Prostate gland (tissue), 2 donors: ENCODE results near the gene PDS5B. TPM values are rescaled to one million over a fixed set of nuclear protein-coding genes. Genes with fewer than 3 reads are reported as not detected.

Experiments
- DNase-seq: peaks from one replicate; pipeline ENCODE4 v3.0.0-alpha.2; 2019; ENCODE audit warnings: low spot score
- H3K27ac ChIP-seq, 2 donors: fragments of 200-600 bp; sonication (generic); 2 replicates each; pipeline ENCODE4 v1.5.1; 2017 to 2019
- H3K27me3 ChIP-seq: fragments of 200-600 bp; sonication (generic); replicated peaks from 2 replicates; pipeline ENCODE4 v1.5.1; 2019; ENCODE audit not compliant: insufficient read depth
- H3K36me3 ChIP-seq, 2 donors: fragments of 200-600 bp; sonication (generic); 1 replicate in 1 of 2; 2 replicates in 1 of 2; pipeline versions ENCODE4 v1.5.1 to v1.8.1; 2017 to 2019
- H3K4me1 ChIP-seq: fragments of 200-600 bp; sonication (generic); replicated peaks from 2 replicates; pipeline ENCODE4 v1.5.1; 2019
- H3K4me3 ChIP-seq, 2 donors: fragments of 200-600 bp; sonication (generic); 2 replicates each; pipeline ENCODE4 v1.5.1; 2017 to 2019
- H3K9me3 ChIP-seq: fragments of 200-600 bp; sonication (generic); 2 replicates; pipeline ENCODE4 v1.5.1; 2017
- POLR2A ChIP-seq: fragments of 450-650 bp; IDR thresholded peaks from one replicate; pipeline ENCODE4 v1.6.1; 2016; ENCODE audit warnings: antibody characterized with exemption, mild to moderate bottlenecking
- POLR2AphosphoS5 ChIP-seq: sonication (generic); formaldehyde crosslinking; IDR thresholded peaks from one replicate; pipeline ENCODE4 v1.6.1; 2017; ENCODE audit warnings: antibody characterized with exemption
- WGBS: methylation state at CpG from one replicate; pipeline ENCODE4 v1.1.5; 2018; 5-methylcytosine and 5-hydroxymethylcytosine counted together
- intact Hi-C: fragments of 100-400 bp; cut with DNase I; formaldehyde crosslinking; loops from one replicate; pipeline ENCODE4 v1.14.2; 2022
- total RNA-seq, 2 donors: library from RNA; depleted of rRNA; stranded (reverse); fragments of >200 nt; gene quantifications; one replicate each; pipeline ENCODE4 v1.1.0, GENCODE V29; 2016
- TF ChIP-seq, protein P1 (sequence below), 4 experiments: fragments of 200-600 bp in 2 of 4; fragments of 450-650 bp in 2 of 4; sonication (generic) in 2 of 4; IDR thresholded peaks; 1 replicate in 3 of 4; 2 replicates in 1 of 4; pipeline ENCODE4 v1.5.1; 2016 to 2019; ENCODE audit warnings: antibody characterized with exemption in 4 of 4, mild to moderate bottlenecking in 2 of 4, moderate library complexity in 2 of 4

PDS5B gene
- total RNA-seq, 2 donors from 2014 or later: 37.0 to 63.3 TPM

DNA sequence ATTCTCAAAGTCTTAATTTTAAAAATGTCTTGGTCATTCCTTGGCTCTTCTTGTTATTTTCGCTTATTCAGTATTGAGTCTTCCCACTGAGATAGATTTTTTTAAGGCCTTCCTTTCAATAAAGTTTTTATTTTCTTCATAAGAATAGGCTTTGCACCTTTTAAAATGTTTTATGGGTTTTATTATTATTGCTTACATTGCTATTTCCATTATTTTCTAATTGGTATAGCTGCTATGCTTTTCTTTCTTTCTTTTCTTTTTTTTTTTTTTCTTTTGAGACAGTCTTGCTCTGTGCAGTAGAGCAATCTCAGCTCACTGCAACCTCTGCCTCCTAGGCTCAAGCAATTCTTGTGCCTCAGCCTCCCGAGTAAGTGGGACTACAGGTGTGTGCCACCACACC, 195.7 kb downstream of the PDS5B start:
- Histone ChIP-seq H3K9me3 (no peaks in the 10 kb centered on the region), H3K27me3 (no peaks in the 10 kb centered on the region), H3K27ac (no peak overlapping the region), H3K36me3 (no peaks in the 10 kb centered on the region), H3K4me3 (no peak overlapping the region), H3K4me1 (no peaks in the 10 kb centered on the region)
- no peak for DNase-seq
- 95% methylated on average over 2 of the region's 2 CpGs for WGBS
- intact Hi-C loops: no loop called here
- TF ChIP-seq POLR2A (no peak), POLR2AphosphoS5 (no peak)
- TF ChIP-seq, protein P1, sequence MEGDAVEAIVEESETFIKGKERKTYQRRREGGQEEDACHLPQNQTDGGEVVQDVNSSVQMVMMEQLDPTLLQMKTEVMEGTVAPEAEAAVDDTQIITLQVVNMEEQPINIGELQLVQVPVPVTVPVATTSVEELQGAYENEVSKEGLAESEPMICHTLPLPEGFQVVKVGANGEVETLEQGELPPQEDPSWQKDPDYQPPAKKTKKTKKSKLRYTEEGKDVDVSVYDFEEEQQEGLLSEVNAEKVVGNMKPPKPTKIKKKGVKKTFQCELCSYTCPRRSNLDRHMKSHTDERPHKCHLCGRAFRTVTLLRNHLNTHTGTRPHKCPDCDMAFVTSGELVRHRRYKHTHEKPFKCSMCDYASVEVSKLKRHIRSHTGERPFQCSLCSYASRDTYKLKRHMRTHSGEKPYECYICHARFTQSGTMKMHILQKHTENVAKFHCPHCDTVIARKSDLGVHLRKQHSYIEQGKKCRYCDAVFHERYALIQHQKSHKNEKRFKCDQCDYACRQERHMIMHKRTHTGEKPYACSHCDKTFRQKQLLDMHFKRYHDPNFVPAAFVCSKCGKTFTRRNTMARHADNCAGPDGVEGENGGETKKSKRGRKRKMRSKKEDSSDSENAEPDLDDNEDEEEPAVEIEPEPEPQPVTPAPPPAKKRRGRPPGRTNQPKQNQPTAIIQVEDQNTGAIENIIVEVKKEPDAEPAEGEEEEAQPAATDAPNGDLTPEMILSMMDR (IDR thresholded peaks at IDR 0.05): no peak

DNA sequence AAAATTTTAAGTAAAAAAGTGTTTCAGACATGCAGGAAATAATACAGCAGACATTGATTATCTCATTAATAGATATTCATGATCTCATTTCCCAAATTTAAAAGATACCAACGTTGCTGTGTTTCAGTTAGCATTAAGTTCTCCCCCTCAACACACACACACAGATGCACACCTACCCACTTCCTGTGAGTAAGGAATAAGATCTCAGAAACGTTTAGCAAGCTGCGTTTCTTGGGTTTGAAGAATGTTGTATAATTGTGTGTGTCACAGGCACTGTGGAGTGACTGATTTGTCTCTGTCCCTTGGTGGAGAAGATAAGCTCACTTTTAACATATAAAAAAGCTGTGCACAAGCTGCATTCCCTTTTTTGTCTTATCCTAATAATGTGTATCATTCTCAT, 196.8 kb downstream of the PDS5B start:
- H3K4me1 ChIP-seq: no peaks in the 10 kb centered on the region
- intact Hi-C loops: no loop called here
- H3K9me3 ChIP-seq: no peaks in the 10 kb centered on the region
- H3K27me3 ChIP-seq: no peaks in the 10 kb centered on the region
- H3K27ac ChIP-seq: no peak overlapping the region
- no peak for DNase-seq
- H3K36me3 ChIP-seq: no peaks in the 10 kb centered on the region
- no peak for TF ChIP-seq POLR2A
- TF ChIP-seq, protein P1 (IDR thresholded peaks at IDR 0.05): no peak
- TF ChIP-seq POLR2AphosphoS5: no peak
- WGBS: 51% methylated on average over 3 of the region's 3 CpGs
- H3K4me3 ChIP-seq: no peak overlapping the region

DNA sequence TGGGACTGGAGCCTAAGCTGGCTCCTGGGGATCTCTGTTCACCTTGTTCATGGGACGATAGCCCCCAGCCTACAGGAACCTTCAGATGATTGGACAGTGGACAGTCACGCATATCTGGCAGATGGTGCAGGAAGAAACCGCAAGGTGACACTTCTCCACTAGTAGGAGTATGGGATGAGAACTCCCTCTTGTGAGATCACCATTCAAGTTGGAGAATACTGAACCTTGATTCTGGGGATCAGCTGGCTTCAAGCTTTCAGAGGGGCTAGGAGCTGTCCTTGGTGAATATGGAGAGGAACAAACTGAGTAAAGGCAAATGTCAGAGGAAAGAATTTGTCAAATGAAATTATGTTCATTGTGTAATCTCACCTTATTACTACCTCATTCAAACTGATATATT, 204.5 kb downstream of the PDS5B start:
- DNase-seq: no peak
- intact Hi-C loops: no loop called here
- Histone ChIP-seq H3K27ac (no peak overlapping the region), H3K27me3 (no peaks in the 10 kb centered on the region), H3K9me3 (no peaks in the 10 kb centered on the region), H3K4me1 (no peaks in the 10 kb centered on the region), H3K36me3 (no peaks in the 10 kb centered on the region), H3K4me3 (no peak overlapping the region)
- WGBS: 96% methylated on average over 3 of the region's 3 CpGs
- TF ChIP-seq POLR2AphosphoS5: no peak
- TF ChIP-seq POLR2A: no peak
- TF ChIP-seq, protein P1 (IDR thresholded peaks at IDR 0.05): no peak

DNA sequence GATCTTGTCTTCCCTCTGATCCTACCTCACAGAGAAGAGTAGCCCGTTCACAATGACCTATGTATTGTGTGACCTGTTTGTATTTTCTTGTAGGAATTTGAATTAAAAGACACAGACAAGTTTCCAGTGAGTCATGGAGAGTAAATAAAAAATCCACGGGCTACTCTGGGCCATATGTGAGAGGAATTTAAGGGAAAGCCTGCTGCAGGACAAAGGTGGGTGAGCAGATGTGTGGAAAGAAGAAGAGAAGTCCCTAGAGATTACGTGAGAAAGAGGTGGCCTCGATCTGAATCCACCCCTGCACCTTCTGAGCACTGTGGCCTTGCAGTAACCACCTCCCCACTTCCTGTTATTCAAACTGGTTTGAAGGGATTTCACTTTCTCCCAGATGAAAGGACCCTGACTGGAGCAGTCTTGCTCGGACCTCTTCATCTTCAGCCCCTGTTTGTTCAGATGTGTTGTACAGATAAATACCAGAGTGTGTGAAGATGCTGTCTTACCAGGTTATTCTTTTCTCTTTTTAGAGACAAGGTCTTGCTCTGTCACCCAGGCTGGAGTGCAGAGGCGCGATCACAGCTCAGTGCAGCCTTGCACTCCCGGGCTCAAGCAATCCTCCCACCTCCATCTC, 205.4 kb downstream of the PDS5B start:
- intact Hi-C loops: no loop called here
- no peak for TF ChIP-seq POLR2A
- TF ChIP-seq POLR2AphosphoS5: no peak
- TF ChIP-seq, protein P1 (IDR thresholded peaks at IDR 0.05): no peak
- WGBS: 68% methylated on average over 8 of the region's 8 CpGs

GRCh38 chr13:32796754-32797153, 210.5 kb downstream of the PDS5B start:
- no peak overlapping the region for H3K27ac ChIP-seq
- TF ChIP-seq POLR2A (no peak), POLR2AphosphoS5 (no peak)
- TF ChIP-seq, protein P1 (IDR thresholded peaks at IDR 0.05): no peak
- no peak for DNase-seq
- H3K9me3 ChIP-seq: no peaks in the 10 kb centered on the region
- no peaks in the 10 kb centered on the region for H3K27me3 ChIP-seq
- no peaks in the 10 kb centered on the region for H3K36me3 ChIP-seq
- 64% methylated on average over 1 of the region's 1 CpG for WGBS
- H3K4me1 ChIP-seq: no peaks in the 10 kb centered on the region
- no peak overlapping the region for H3K4me3 ChIP-seq
- intact Hi-C loops: no loop called here

More for the DNA sequence above, 205.4 kb downstream of the PDS5B start:
- no peaks in the 10 kb centered on the region for H3K27me3 ChIP-seq
- no peaks in the 10 kb centered on the region for H3K9me3 ChIP-seq
- no peak for DNase-seq
- H3K4me1 ChIP-seq: no peaks in the 10 kb centered on the region
- H3K36me3 ChIP-seq: no peaks in the 10 kb centered on the region
- H3K4me3 ChIP-seq: no peak overlapping the region
- H3K27ac ChIP-seq: no peak overlapping the region
